SKM-1 (cell line): ENCODE results near the gene ABCF2.

ENCODE experiments used
- DNase-seq: peaks from one replicate; lab custom pipeline; 2025; ENCODE audit not compliant: unreplicated experiment; lab: John Stamatoyannopoulos, UW

Gene ABCF2

GRCh38 chr7:151226560-151226874 lies 488 bp downstream of the ABCF2 start:
- no peak for DNase-seq

DNA sequence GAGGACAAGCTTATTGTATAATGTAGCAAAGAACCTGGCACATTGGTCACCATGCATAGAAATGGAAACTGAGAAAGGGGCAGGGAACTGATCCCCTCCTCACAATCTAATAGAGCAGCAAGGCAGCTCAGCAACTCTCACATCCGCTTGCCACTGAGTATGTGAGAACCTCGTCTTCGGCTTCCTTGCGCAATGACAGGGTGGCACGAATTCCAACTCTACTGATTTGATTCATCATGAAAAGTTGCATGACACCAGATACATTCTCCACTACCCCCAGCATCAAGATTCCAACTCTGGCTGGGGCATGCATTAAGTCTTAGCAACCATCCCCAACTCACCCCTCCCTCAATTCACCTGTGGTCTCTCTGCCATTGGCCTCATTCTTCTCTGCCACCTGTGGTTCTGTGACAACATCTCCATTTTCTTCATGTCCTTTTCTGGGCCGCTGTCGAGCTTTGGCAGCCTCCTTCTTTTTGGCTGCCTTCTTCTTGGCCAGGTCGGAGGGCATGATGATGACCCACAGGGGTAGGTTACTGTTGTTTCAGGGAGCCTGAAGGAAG lies 976 bp downstream of the ABCF2 start:
- no peak for DNase-seq

DNA sequence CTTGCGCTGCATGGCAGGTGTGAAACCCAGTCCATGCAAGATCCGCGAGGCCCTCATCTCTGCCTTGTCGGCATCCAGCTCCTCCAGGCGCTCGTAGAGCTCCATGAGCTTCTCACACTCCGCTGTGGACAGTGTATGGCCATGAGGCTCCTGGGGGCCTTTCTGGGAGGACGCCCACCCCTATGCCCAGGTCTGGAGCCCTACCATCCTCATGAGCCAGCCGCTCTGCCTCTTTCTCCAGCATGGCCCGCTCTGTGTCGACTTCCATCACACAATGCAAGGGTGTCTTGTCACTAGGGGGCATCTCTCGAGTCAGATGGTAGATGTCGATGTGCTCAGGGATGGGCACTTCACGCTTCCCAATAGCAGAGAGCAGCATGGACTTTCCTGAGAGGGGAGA lies 3.3 kb downstream of the ABCF2 start:
- no peak for DNase-seq

DNA sequence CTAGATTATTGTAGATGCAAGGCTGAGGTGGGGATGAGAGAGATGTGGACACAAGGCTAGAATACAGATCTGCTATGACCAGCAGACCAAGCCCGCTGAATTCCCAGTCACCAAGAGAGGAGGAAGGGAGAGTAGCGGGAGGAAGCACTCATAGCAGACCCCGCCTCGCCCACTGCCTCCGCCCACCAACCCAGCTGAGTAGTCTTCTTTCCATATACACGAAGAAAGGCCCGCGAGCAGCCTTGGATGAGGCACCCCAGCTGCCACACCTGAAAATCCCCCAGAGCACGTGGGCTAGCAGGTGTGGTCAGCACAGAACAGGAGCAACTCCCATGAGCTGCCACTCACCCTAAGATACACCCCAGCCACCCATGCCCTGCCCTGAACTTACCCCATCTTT lies 8.8 kb downstream of the ABCF2 start:
- DNase-seq, result no peak

- no peak for DNase-seq
Observed at GRCh38 chr7:151215396-151215795, 11.6 kb downstream of the ABCF2 start.

- DNase-seq, result no peak
Observed at GRCh38 chr7:151213826-151214225, 13.2 kb downstream of the ABCF2 start.

DNA sequence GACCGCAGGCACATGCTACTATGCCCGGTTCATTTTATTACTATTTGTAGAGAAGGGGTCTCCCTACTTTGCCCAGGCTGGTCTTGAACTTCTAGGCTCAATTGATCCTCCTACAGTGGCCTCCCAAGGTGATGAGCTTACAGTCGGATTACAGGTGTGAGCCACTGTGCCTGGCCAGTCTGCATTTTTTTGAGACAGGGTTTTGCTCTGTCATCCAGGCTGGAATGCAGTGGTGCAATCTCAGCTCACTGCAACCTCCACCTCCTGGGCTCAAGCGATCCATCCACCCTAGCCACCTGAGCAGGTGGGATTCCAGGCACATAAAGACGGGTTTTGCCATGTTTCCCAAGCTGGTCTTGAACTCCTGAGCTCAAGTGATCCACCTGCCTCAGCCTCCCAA lies 14.4 kb downstream of the ABCF2 start:
- DNase-seq, result no peak

GRCh38 chr7:151211155-151211772 lies 15.7 kb downstream of the ABCF2 start:
- no peak for DNase-seq

DNA sequence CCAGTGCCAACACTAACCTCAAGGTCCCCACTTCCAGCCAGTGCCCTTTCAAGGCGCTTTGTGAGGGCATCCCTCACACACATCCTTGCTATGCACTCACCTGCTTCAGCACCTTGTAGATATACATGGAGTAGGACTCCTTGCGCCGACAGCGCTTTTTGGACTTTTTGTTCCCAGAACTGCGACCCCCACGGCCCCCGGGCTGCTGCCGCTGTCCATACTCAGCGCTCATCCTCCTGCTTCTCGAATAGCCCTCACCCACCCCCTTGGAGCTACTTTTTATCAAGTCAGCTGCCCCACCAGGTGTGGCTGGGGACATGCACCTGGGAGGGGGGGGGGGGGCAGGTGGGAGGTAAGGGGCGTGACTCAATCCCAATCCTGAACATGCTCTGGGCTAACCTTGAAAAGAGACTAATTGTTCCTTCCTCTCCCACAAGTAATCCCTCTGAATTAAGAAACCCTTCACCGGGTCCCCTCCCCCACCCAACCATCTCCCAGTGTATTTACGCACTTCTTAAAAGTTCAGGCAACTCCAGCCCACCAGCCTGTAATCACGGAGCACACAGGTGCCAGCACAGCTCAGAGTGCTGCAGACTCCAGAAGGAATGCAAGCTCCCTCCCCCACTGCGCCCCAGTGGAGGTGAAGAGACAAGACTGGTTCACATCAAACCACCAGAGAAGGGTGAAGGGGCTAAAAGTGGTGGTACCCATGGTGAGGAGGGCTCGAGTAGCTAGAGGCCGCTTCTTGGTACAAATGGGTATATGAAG lies 16.7 kb downstream of the ABCF2 start, which contains the start of gene H2BK1:
Gene H2BK1, minus strand, starts transcription at position 402 of the 768 bp plus-strand sequence. Its CDS starts 170 bp downstream, at position 232.
- no peak for DNase-seq

DNA sequence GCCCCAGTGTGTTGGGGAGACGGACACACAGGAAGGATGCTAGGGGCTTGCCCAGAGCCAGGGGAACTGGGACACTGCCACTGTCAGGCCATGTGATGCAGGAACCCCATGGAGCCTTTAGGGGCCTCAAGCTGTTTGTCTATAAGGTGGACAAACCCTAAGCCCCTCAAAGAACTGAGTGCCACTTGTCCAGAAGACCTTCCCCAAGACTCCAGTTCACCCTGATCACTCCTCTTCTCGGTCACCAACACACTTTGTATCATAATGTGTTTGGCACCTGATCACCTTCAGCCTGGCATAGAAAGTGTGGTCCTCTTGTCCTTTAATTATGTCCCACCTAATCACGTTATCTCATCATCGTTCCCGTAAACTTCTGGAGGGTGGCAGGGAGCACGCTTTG lies 17.4 kb downstream of the ABCF2 start:
- DNase-seq, result no peak

- no peak for DNase-seq
Observed at GRCh38 chr7:151208253-151208862, 18.6 kb downstream of the ABCF2 start.

GRCh38 chr7:151207804-151208203 lies 19.2 kb downstream of the ABCF2 start:
- no peak for DNase-seq

GRCh38 chr7:151207315-151207714 lies 19.7 kb downstream of the ABCF2 start:
- no peak for DNase-seq

GRCh38 chr7:151206914-151207313 lies 20.1 kb downstream of the ABCF2 start:
- DNase-seq, result no peak

DNA sequence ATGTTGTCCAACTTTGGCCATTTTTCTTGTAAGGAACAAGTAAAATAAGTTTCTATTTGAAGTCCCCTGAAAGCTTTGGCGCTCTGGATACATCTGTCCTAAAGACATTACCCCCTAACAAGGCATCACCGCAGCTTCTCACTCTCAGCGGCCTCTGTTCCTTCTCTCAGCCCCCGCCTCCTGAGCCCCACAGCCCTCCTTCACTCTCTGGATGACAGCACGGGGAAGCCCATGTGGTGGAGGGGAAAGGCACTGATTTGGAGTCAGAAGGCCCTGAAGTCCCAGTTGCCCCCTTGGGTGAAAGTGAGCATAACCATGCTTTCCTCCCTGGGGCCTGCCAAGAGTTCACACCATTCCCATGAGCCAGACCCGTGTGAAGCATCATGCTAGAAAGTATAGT lies 21.3 kb downstream of the ABCF2 start:
- no peak for DNase-seq

GRCh38 chr7:151204383-151205032 lies 22.5 kb downstream of the ABCF2 start:
- no peak for DNase-seq

DNA sequence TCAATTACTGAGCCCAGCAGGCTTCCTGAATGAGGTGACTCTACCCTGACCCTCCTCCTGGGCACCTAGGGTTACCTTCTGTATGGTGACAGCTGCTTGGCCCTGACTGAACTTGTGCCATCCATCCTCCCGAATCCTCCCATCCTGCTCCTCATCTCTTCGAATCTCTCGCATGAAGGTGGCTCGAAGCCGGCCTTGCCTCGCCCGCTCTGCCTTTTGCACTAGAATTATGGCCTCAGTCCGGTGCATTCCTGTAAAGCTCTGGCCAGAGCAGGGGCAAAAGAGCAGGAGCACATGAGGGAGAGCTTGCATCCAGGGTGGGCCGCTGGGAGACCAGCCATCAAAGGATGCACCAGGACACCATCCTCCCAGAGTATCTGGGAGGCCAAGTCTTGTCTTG lies 24.2 kb downstream of the ABCF2 start:
- DNase-seq, result no peak

DNA sequence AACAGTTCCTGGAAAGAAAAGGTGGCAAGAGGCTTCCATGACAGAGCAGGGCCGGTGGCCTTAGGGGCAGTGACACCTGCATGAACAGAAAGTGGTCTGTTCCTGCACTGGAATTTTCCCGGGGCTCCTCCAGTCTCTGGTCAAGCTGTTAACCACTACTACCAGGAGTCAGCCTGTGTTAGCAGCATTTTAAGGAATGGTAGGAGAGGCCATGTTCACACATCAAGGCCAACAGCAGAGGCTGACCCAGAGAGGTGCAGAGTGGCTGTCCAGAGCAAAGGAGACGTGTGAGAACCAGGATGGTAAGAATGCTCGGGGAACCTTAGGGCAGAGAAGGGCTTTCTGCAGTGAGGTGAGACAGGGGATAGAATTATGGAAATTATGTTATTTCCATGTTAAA lies 25.3 kb downstream of the ABCF2 start:
- no peak for DNase-seq

DNA sequence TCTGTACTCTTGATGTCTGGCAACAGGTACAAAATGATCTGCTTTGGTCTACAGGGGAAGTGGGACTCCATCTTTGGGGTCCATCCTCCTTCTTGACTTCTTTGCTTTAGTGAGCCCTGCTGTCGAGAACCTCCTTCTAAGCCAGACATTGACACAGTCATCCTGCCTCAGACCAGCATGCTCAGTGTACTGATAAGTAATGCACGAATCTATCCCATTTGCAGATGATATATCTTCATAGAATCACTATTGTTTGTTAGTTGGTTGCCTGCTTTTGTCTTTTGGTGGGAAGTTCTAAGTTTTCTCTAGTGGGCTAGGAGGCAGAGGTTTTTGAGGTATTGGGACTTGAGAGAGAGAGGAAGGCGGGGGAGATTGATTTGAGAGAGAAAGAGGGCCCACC lies 25.7 kb downstream of the ABCF2 start:
- no peak for DNase-seq

- DNase-seq, result no peak
Observed at GRCh38 chr7:151198945-151199848, 27.8 kb downstream of the ABCF2 start.

- no peak for DNase-seq
Observed at GRCh38 chr7:151197932-151198331, 29.1 kb downstream of the ABCF2 start.
